Tibial nerve (tissue), 3 donors: Measurements from ENCODE around the gene MAPK6.

Experiments
- CTCF ChIP-seq, 5 experiments: fragments of 200-600 bp in 3 of 5; fragments of 450-650 bp in 2 of 5; sonication (generic) in 3 of 5; IDR thresholded peaks; one replicate each; pipeline ENCODE4 v1.5.1; 2016 to 2019; ENCODE audit warnings: antibody characterized with exemption in 5 of 5, mild to moderate bottlenecking in 3 of 5, moderate library complexity in 2 of 5
- POLR2A ChIP-seq, 2 donors: fragments of 450-650 bp; IDR thresholded peaks; one replicate each; pipeline ENCODE4 v1.6.1; 2017; ENCODE audit warnings: antibody characterized with exemption in 2 of 2, mild to moderate bottlenecking in 2 of 2, moderate library complexity in 2 of 2

- TF ChIP-seq CTCF (IDR thresholded peaks at IDR 0.05) (no peak), POLR2A (IDR thresholded peaks at IDR 0.05) (no peak)
Measured at GRCh38 chr15:51973220-51973619, 45.8 kb upstream of the MAPK6 start.
